Panc1 (cell line): ENCODE data around the gene CLMN.

Experiments used
- POLR2AphosphoS5 ChIP-seq: IDR thresholded peaks from 2 replicates; pipeline ENCODE4 v1.6.1; 2012; ENCODE audit warnings: mild to moderate bottlenecking, low read depth, low read length, moderate library complexity
- SIN3A ChIP-seq: IDR thresholded peaks from 2 replicates; pipeline ENCODE4 v1.6.1; 2012; ENCODE audit warnings: low read depth, mild to moderate bottlenecking, low read length, moderate library complexity, borderline replicate concordance; ENCODE audit not compliant: insufficient read depth
- TCF7L2 ChIP-seq: IDR thresholded peaks from 2 replicates; pipeline ENCODE4 v1.6.1; 2011; ENCODE audit warnings: mild to moderate bottlenecking, low read depth, low read length, inconsistent platforms
- TF ChIP-seq, protein P1 (sequence below): fragments of 450-650 bp; IDR thresholded peaks from 2 replicates; pipeline ENCODE4 v1.5.1; 2017; ENCODE audit warnings: mild to moderate bottlenecking
- TF ChIP-seq, protein P2 (sequence below), 2 experiments: IDR thresholded peaks; 2 replicates each; pipeline ENCODE4 v1.6.1; 2011 to 2012; ENCODE audit warnings: low read depth in 2 of 2, control low read depth in 1 of 2, low read length in 1 of 2, mild to moderate bottlenecking in 1 of 2, moderate library complexity in 1 of 2; ENCODE audit not compliant: insufficient read depth in 1 of 2

DNA sequence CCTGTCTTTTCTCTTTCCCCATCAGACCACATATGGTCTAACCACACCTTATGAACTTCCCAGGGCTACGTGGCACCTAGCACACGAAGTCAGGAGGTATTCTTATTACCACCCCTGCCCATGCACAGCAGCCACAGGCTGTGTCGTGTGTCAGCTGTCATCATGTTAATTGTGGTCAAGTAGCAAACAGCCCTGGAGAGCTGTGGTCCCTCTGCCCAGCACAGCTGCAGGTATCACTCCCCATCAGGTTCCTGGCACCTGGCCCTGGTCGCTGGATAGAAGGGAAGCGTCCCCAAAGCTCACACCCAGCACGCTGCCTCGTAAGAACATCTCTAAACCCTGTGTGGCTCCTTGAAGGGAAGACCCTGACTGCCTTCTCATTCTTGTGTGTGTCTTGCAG lies 45.4 kb downstream of the CLMN start:
- TF ChIP-seq POLR2AphosphoS5 (no peak), SIN3A (no peak), TCF7L2 (no peak)
- TF ChIP-seq, protein P1, sequence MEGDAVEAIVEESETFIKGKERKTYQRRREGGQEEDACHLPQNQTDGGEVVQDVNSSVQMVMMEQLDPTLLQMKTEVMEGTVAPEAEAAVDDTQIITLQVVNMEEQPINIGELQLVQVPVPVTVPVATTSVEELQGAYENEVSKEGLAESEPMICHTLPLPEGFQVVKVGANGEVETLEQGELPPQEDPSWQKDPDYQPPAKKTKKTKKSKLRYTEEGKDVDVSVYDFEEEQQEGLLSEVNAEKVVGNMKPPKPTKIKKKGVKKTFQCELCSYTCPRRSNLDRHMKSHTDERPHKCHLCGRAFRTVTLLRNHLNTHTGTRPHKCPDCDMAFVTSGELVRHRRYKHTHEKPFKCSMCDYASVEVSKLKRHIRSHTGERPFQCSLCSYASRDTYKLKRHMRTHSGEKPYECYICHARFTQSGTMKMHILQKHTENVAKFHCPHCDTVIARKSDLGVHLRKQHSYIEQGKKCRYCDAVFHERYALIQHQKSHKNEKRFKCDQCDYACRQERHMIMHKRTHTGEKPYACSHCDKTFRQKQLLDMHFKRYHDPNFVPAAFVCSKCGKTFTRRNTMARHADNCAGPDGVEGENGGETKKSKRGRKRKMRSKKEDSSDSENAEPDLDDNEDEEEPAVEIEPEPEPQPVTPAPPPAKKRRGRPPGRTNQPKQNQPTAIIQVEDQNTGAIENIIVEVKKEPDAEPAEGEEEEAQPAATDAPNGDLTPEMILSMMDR, result no peak
- TF ChIP-seq, protein P2, sequence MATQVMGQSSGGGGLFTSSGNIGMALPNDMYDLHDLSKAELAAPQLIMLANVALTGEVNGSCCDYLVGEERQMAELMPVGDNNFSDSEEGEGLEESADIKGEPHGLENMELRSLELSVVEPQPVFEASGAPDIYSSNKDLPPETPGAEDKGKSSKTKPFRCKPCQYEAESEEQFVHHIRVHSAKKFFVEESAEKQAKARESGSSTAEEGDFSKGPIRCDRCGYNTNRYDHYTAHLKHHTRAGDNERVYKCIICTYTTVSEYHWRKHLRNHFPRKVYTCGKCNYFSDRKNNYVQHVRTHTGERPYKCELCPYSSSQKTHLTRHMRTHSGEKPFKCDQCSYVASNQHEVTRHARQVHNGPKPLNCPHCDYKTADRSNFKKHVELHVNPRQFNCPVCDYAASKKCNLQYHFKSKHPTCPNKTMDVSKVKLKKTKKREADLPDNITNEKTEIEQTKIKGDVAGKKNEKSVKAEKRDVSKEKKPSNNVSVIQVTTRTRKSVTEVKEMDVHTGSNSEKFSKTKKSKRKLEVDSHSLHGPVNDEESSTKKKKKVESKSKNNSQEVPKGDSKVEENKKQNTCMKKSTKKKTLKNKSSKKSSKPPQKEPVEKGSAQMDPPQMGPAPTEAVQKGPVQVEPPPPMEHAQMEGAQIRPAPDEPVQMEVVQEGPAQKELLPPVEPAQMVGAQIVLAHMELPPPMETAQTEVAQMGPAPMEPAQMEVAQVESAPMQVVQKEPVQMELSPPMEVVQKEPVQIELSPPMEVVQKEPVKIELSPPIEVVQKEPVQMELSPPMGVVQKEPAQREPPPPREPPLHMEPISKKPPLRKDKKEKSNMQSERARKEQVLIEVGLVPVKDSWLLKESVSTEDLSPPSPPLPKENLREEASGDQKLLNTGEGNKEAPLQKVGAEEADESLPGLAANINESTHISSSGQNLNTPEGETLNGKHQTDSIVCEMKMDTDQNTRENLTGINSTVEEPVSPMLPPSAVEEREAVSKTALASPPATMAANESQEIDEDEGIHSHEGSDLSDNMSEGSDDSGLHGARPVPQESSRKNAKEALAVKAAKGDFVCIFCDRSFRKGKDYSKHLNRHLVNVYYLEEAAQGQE (IDR thresholded peaks at IDR 0.05; ENCODE audit: insufficient read depth in 1 of 2, low read depth in 2 of 2, low read length in 1 of 2), result no peak
